Spleen (tissue), 7 donors: Measurements from ENCODE around the gene HYAL2.

Experiments used
- CTCF ChIP-seq, 11 experiments: fragments of 200-600 bp in 7 of 11; fragments of 450-650 bp in 4 of 11; sonication (generic) in 4 of 11; IDR thresholded peaks in 8 of 11; conservative IDR thresholded peaks in 3 of 11; 1 replicate in 7 of 11; 2 replicates in 4 of 11; pipeline versions ENCODE4 v1.4.0 to v1.8.0; 2016 to 2021; ENCODE audit warnings: antibody characterized with exemption in 11 of 11, inconsistent platforms in 4 of 11, mild to moderate bottlenecking in 1 of 11
- POLR2A ChIP-seq, 3 donors: fragments of 450-650 bp; IDR thresholded peaks; one replicate each; pipeline ENCODE4 v1.5.1; 2017; ENCODE audit warnings: antibody characterized with exemption in 3 of 3, mild to moderate bottlenecking in 1 of 3
- donor health status: DM: no; HTN: no; CAD: no; lungs with moderate emphysema.
- donor health status: DM: no; HTN: no; CAD: no.
- donor health status: DM: no; HTN: no; CAD: no.

DNA sequence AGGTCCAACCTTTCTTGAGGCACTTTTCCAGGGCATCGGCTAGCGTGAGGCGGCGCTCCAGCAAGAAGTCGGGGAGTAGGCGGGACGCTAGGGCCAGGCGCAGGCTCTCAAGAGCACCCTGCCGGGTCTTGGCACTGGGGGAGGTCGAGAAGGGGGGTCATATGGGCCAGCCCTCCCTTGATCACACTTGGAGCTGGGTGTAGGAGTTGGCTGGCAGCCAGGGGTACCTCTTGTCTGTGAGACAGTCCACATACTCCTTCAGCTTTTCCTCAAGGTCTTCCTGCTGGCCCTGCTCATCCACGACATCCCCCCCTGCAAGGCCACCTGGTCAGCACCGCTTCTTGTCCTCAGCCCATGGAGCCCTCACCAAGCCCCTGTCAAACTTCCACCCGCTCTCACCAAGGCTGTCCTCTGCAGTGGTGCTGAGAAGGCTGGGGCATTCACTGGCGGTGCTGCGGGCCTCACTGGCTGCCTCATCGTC, 32.3 kb downstream of the HYAL2 start:
- TF ChIP-seq CTCF (IDR thresholded peaks at IDR 0.05 in 8 of 11, conservative IDR thresholded peaks at IDR 0.05 in 3 of 11) (no peak), POLR2A (IDR thresholded peaks at IDR 0.05) (no peak)
